NOMO-1 (cell line): ENCODE data around the gene ALPL.
"Not testable (repeated sequence)": the region's sequence is repeated elsewhere in the genome, so short reads cannot be mapped to it uniquely, and the experiment has no call there.

Experiments used
- DNase-seq, 2 experiments: peaks; one replicate each; lab custom pipeline; 2025; ENCODE audit not compliant: unreplicated experiment in 2 of 2; lab: John Stamatoyannopoulos, UW

Gene ALPL

DNA sequence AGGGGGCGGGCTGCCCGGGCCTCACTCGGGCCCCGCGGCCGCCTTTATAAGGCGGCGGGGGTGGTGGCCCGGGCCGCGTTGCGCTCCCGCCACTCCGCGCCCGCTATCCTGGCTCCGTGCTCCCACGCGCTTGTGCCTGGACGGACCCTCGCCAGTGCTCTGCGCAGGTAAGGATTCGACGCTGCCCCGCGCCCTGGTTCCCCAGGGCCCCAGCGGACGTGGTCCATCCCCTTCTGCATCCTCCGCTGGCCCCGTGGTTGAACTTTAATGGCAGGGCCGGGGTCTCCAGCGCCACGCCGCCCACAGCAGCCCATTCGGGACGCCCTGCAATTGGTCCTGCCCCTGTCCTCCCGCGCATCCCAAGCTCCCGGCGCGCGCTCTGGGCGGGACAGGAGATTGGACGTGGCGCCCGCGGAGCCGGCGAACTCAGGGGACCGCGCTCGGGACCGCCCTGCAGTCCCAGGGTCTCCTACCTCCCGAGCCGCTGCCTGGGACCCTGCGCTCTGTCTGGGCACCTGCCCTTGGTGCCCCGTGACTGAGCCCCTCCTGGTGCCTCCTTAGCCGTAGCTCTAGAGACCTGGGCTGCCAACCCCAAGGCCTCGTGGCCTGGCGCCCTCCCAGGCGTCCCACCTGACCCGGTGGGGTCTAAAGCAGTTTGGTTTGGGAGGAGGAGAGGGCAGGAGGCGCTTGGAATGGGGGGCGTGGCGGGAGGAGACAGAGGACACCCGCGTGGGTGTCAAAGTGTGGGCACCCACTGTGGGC is at the start of gene ALPL:
TSS of gene ALPL (plus strand) at position 73 of the 762 bp plus-strand sequence. CDS start 44,659 bp downstream, outside the sequence.
- DNase-seq = no peak

DNA sequence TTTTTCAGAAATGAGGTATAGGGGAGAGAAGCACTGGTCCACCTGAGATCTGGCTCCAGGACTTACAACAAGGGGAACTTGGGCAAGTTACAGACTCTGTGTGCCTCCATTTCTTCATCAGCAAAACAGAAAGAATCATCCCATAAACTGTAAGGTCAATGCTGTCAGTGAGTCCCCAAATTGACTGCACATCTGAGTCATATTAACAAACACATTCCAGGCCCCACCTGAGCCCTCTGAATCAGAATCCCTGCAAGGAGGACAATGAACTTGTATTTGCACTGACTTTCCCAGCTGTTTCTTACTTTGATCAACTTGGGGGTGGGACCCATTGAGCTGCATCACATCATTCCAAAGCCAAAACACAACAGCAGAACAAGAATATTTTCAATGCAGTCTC is 44.1 kb upstream of the ALPL start:
- DNase-seq = not testable (repeated sequence)

DNA sequence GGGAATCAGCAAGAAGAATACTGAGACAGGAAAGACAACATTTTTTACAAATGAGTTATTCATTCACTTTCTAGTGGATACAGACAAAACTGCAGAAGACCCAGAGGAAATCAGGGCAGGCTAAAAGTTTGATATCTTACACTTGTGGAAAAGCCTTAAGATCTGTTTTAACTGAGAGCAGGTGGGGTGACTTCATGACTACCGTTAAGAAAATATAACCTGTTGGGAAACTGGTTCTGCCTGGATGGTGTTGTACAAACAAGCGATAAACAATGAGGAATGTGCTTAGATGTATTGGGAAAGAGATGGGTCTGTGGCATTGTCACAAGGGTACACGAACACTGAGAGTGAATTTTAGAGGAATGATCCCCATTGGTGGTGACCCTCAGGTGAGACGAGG is 41.3 kb upstream of the ALPL start:
- DNase-seq = not testable (repeated sequence)

DNA sequence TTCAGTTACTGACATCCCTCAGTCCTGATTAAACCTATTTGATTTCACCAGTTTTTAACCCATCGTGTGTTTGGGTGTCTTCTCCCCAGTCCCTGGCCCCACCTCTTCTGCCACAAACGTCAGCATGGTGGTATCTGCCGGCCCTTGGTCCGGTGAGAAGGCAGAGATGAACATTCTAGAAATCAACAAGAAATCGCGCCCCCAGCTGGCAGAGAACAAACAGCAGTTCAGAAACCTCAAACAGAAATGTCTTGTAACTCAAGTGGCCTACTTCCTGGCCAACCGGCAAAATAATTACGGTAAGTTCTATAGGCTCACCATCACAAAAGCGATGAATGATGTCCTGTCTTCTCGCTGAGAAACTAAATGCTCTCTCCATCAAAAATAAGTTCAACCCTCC is 40.6 kb upstream of the ALPL start:
- peak; percentile 30 to 38 for DNase-seq

DNA sequence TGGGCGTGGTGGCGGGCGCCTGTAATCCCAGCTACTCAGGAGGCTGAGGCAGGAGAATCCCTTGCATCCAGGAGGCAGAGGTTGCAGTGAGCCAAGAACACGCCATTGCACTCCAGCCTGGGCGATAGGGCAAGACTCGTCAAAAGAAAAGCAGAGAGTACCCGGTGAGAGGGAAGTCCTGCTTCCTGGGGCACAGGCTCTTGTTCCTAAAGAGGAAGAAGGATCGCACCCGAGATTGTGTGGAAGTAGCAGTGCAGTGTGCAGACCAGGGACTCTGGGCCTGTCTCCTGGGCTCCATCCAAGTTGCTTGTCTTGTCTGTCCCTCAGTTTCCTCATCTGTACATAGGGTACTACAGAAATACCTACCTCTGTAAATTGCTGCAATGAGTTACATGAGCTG is 39.6 kb upstream of the ALPL start:
- peak in 1 of 2 experiments; percentile 22 for DNase-seq

DNA sequence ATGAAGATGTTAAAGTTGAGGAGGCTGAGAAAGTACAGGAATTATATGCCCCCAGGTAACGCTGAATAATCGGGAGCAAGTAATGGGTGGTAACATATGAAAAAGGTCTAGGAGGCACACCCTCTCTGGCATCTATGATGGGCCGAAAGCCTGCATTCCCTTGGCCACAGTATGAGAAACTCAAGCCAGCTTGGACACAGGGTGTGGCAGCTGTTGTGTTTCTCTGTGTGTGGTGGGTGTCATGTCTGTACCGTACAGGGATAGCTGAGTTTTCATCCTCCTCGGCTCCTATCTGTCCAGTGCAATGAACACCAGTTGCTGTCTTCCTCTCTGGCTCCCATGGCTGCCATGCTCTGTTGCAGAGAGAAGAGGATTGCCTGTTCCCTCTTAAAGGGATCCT is 36.4 kb upstream of the ALPL start:
- DNase-seq = no peak

DNA sequence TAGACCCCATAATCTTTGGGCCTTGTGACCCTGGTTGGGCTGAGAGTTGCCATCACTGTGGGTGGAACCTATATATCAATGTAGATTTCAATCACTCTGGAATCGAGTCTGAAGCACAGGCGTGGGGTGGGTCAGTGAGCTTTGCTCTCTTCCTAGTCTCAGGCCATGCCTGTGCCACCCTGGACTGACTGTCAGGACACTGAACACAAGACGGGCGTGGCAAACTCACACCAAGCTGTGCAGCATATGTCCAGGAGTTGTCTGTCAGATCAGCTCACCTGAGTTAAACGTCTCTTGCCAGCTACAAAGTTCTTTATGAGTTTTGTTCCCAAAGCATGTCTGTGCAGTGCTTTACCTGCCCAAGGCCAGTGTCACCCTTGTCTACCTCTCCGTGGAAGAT is 30.9 kb upstream of the ALPL start:
- no peak for DNase-seq

DNA sequence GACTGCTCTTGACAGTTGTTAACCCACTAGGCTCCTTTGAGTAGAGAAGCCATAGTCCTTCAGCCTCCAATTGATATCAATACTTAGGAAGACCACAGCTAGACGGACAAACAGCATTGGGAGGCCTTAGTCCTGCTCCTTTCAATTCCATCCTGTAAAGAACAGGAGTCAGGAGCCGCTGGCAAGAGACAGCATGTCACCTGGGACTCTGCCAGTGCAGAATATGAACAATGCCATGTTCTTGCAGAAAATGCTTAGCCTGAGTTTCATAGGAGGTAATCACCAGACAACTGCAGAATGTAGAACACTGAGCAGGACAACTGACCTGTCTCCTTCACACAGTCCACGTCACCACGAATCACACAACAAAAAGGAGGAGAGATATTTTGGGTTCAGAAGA is 25.3 kb upstream of the ALPL start:
- DNase-seq = not testable (repeated sequence)

DNA sequence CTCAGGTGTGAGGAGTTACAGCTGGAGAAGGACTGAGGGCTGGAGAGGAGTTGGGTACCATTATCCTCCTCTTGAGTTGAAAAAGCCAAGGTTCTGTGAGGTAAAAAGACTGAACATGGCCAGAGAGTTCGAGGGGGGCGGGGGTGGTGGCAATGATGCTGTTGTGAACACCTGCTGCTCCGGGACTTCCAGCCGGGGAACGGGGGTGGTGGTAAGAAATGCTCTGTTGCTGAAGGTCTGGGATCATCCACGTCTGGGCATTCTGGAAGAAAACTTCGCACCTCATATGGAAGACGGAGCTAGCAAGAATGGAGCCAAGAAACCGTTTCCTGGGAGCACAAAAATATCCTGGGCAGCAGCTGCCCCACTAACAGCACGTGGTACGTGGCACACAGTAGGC is 20.1 kb upstream of the ALPL start:
- no peak for DNase-seq

DNA sequence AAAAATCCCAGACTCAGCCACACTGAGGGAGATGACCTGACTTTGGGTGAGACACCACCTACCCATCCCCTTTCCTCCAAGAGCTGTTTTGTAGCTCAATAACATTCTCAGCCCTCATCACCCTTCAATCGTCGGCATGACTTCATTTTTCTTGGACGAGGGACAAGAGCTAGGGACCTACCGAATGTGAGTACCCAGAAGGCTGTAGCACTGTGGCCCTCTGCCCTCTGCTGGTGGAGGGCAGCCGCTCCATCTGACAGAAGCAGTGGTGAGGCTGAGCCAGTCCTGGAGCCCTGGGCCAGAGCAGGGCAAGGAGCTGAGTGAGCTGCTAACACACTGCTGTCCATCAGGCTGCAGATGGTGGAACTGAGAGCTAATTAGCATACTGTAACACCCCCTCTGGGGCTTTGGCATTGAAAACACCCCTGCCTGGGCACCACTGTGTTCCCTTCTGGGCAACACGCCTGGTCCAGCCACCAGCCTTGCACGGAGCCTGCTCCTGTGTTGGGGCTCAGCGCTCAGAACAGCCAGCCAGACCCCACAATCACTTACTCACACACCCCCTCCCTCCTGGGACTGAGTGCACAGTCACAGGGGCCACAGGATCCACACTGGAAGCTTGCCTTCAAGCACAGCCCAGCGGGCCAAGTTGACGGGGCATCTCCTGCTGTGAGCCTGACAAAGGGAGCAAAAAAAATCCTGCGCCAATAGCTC is 18.3 kb upstream of the ALPL start:
- no peak for DNase-seq

DNA sequence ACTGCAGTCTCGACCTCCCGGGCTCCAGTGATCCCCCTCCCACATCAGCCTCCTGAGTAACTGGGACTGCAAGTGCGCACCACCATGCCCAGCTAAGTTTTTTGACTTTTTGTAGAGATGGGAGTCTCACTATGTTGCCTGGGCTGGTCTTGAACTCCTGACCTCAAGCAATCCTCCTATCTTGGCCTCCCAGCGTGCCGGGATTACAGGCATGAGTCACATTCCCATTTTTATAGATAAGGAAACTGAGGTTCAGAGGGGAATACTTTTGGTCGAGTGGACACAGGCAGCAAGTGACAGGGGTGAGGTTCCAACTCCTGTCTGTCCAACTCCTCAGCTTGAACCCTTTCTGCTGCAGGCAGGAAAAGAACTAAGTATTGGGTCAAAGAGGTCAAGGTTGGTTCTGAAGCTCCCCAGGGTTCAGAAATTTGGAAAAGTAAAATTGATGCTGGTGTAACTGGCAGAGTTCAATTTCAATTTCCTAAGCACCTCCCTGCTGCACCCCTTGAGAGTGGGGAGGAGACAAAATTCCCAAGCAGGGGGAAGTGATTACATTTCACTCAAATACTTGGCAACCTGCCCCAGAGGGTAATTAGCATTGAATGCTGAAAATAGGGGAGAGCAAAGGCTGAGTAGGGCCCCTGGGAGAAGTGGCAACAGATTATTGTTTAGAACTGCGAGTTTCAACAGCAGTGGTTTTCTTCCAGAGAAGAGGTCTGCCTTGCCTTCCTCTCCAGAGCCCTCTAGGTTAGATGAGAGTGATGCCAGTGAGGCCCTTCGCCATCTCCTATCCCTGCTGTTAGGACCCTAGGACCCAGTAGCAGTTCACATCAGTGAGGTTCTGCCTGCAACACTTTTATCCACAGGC is 17.5 kb upstream of the ALPL start:
- no peak for DNase-seq

DNA sequence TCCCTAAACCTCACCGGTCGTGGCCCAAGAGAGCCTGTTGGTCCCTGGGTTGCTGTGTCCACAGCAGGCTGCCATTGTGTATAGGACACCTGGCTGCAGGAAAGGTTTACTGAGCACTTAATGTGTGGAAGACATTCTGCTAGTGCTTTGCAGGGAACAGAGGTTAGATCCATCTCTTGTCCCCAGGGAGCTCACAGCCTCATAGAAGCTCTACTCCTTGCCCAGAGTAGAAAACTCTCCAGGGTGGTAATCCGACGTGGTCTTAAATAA is 16.9 kb upstream of the ALPL start:
- no peak for DNase-seq

DNA sequence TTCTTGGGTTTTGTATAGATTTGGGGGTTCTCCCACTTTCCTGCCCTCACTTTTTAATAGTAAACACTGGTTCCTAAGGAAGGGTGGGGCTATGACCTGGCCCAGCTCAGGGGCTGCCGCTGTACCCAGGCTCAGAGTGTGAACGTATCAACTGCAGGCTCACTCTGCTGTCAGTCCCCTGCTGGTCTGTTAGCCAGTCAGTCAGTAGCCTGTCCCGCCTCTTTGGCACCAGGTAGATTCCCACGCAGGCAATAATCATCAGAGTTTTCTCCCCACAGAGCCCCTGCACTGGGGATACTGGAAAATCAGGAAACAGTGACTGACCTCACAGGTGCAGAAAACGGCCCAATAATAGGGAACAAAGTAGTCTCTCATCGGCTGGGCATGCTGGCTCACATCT is 15.0 kb upstream of the ALPL start:
- no peak for DNase-seq

DNA sequence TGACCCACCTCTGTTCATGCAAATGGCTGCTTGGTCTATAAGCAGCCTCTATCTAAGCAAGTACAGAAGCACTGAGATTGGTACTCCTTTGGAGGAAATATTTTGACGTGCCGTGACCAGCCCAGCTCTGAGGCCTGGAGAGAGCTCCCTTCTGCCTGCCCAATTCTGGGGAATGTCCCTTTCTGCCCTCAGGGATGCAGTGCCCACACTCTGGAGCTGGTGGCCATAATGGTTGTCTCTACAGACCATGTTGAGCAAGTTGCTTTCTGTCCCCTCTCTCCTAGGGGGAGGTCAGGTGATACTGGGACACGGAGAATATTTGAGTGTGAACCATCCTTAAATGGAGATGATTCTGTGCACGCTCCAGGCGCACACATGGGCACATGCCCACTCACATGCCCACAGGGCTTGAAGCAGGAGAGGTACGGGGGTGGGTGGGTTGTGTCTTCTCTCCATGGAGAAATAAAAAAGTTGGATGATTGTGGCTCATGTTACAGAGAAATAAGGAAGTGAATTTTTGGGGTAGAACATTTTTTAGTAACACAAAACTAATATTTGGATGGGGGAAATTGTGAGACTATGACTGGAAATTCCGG is 13.9 kb upstream of the ALPL start:
- no peak for DNase-seq

DNA sequence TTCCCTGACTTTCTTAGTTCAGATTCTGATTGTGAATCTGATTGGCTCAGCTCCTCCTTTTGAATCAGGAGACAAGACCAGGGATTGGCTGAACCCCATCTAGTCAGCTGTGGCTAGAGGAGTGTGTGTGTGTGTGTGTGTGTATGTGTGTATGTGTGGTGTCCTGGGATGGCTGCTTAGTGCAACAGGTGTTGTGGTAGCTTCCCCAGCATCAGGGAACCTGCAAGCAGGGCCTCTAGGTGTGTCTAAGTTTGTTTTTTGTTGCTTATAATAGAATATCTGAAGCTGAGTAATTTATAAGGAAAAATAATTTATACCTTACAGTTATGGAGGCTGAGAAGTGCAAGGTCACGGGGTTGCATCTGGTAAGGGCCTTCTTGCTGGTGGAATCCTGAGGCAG is 13.2 kb upstream of the ALPL start:
- no peak for DNase-seq

DNA sequence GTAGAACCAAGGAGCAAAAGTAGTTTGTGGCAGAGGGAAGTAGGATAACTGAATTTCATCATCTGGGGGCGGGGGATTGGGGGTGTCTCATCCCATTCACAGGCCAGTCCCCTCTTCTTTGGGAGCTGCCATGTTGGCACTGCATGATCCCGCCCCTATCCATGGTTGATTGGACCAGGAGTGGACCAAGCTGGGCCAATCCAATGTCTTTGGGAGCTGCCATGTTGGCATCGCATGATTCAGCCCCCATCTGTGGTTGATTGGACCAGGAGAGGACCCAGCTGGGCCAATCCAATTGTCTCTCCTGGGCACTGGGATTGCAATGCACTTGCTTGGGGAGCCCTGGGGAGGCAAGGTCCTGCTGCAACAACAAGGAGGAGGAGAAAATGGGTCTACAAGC is 12.3 kb upstream of the ALPL start:
- DNase-seq = no peak

DNA sequence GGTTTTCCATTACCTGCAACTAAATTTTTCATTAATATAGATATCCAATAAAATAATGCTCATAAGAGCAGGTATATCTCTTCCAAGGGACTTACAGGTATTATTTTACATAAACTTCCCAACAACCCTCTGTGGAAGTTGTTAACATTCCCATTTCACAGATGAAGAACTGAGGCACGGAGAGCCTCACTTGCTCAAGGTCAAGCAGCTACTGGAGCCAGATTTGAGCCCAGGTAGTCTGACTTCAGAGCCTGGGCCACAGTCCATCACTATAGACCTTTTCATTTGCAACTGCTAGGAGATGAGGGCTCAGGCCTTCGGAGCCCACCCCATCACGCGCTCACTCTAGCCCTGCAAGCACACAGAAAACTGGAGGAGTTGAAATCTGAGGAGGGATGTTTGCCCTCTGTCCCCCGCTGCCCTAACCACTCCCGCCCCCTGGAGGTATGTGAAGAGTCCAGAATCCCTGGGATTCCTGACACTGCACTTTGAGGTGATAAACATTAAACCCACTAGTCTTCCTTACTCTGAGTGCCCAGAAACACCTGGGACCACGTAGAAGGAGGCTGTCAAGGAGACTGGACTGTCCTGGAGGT is 11.7 kb upstream of the ALPL start:
- no peak for DNase-seq

DNA sequence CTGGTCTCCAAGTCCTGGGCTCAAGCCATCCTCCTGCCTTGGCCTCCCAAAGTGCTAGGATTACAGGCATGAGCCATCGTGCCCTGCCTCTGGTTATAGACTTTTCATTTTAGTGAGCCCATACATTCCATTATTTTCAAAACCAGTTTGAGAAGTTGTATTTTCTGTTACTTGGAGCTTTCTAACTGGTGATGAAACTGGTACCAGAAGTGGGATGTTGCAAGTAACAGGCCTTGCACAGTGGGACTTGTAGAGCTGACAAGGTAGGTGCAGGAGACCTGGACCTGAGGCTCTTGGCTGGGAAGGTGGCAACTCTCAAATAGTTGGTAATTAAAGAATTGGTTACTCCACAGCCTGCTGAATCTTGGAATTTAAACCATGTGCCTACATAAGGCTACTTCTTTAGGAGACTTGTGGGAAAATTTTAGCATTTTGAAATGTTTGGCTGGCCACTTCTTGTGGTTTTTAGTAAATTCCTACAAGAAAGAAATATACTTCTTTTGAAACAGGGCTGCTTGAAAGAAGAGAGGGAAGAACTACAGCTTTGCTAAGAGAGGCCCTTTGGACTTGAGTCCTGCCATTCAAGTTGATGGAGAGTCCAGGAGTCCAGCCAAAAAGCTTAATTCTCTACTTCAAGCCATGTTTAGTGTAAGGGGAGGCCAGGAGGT is 9.8 kb upstream of the ALPL start:
- DNase-seq = no peak

DNA sequence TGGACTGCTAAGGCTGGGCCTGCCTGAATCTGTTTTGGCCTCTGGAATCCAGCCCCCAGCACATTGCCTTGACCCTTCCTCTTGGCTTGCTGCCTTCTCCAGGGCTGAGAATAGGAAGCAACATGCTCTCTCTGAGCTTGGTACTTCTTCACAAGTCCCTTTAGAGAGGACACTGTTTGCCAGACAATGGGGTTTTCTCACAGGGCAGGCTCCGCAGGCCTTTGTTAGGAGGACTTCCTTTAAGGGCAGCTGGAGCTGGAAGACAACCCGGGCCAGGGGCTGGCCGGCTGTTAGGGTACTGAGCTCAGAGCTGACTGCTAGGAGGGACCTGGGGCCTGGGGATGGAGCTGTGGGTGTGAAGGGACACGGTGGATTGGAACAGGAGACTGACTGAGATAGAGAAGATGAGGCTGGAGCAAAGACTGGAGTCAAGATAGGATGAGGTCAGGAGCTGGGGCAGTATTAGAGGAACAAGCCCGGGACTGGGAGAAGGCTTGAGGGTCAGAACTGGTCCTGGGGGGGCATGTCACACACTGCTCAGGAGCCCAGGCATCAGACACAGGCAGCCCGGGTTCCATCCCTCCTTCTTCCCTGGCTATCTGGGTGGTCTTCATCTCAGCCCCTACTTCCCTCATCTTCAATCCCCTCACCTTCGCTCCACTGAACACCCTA is 5.4 kb upstream of the ALPL start:
- DNase-seq = no peak

DNA sequence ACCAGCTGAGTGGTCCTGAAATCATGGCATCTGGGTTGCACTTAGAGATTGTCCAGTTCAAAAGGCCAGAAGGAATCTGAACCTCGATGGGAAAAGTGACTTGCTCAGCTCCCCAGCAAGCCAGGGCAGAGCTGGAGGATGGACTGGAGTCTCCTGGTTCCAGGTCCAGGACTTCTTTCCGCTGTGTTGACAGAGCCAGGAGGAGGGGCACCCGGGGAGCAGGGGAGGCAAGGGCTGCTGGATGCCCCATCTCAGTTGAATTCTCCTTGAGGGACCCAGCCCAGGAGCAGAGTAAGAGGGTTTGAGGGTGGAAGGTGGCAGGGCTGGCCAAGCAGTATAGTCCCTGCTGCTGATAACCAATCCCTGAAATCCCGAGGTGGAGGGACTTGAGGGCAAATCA is 2.4 kb upstream of the ALPL start:
- no peak for DNase-seq
